CD4-positive, alpha-beta T cell treated with Interleukin-6 at 100 ng/mL for 8 hours (primary cell): ENCODE measurements around the gene ECT2L.

Experiments used
- DNase-seq: peaks from one replicate; pipeline ENCODE4 v3.0.0-alpha.2; 2020; ENCODE audit warnings: mixed read lengths, low spot score

ECT2L gene

DNA sequence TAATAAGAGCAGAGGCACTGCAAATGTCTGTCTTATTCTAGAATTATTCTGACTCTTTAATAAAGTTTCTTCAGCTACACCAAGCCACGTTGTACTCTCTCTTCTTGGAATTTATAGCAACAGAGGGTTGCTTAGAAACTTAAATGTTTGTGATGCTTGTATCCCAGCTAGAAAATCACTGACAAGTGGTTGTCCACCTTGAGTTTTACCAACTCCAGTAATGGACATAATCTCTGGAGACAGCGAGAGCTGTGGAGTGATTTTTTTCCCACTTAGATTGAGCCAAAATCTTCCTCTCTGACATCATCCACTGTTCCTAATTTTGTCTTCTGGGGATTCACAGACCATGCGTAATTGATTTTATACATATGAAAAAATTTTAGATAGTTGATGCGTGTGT, 8.0 kb downstream of the ECT2L start:
- no peak for DNase-seq

DNA sequence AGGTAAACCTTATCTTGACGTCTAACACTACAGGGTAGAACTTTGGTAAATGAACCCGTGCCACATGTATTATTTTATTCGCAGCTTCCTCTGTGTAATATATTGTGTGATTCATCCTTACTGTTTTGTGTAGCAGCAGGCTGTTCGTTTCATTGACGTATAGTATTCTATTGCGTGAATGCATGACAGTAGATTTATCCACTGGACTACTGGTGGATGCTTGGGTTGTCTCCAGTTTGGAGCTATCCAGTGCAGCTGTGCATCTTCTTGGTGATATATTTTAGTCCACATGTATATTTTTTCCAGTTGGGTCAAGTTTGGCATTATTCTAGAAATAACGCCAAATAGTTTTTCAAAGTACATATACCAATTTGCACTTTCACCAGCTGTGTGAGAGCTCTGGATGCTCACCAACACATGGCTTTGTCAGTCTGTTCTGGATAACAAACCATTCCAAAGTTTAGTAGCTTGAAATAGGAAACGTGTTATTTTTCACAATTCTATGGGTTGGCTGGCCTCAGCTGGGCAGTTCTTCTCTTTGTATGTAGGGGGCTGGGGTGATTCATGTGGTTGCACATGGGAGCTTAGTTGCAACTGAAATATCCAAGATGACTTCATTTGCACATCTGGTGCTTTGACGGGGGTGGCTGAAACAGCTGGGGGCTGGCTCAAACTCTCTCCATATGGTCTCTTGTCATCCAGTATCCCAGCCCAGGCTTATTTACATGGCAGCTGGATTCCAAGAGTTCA, 9.3 kb downstream of the ECT2L start:
- no peak for DNase-seq

DNA sequence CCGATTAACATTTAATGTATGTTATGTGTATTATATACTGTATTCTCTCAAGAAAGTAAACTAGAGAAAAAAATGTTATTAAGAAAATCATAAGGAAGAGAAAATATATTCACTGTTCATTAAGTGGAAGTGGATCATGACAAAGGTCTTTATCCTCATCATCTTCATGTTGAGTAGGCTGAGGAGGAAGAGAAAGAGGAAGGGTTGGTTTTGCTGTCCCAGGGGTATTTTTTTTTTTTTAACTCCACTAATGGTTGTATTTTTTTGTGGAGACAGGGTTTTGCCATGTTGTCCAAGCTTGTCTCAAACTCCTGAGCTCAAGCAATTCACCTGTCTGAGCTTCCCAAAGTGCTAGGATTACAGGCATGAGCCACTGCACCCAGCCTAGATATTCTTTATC, 11.0 kb downstream of the ECT2L start:
- DNase-seq: no peak

DNA sequence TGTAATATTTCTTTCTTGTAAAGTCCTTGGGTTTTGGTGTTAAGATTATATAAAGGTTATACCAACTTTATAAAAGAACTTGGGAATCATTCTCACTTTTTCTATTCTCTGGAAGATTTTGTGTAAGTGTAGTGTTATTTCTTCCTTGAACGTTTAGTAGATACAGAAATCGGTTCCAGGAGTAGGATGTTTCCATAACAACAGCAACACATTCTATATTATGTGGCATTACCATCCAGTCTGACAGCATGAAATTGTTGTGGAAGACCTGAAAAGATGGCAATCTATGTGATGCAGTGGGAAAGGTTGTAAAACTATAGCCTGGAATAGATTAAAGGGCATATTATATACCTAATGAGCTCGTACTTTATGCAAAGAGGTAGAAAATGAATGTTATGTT, 13.8 kb downstream of the ECT2L start:
- DNase-seq: no peak

DNA sequence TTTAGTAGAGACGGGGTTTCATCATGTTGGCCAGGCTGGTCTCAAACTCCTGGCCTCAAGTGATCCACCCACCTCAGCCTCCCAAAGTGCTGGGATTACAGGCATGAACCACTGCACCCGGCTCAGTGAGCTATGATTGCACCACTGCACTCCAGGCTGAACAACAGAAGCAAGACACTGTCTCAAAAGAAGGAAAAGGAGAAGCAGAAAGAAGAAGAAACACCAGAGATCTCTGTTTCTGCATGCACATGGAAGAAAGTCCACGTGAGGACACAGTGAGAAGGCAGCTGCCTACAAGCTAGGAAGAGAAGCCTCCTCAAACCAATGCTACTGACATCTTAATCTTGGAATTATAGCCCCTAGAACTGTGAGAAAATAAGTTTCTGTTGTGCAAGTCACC, 16.0 kb downstream of the ECT2L start:
- DNase-seq: no peak

DNA sequence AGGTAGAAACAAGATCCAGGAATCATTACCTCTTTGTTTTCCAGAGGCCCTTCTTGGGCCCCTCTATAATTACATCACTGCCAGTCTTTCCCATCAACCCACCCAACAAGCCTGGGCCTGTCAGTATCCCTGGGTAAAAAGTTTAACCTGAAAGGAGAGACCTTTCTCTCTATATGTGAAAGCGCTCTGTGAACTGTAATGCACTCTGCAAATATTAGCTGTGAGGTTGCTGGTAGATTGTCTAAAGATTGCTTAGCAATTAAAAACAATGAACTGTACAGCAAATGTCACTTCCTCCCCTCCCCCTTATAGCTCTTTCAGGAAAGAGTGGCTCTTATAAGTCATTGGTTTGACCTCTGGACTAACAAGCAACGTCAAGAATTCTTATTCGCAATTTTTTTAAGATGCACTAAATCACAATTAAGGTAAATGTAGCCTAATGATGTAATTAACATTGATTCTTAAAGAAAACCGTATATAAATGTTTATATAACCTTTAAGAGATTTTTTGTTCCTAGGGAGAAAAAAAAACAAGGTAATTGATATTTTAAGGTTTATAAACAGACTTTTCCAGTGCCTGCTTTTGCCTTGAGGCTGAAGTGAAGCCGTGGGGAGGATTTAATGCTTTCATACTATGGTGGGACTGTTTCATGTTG, 18.4 kb downstream of the ECT2L start:
- DNase-seq: no peak

DNA sequence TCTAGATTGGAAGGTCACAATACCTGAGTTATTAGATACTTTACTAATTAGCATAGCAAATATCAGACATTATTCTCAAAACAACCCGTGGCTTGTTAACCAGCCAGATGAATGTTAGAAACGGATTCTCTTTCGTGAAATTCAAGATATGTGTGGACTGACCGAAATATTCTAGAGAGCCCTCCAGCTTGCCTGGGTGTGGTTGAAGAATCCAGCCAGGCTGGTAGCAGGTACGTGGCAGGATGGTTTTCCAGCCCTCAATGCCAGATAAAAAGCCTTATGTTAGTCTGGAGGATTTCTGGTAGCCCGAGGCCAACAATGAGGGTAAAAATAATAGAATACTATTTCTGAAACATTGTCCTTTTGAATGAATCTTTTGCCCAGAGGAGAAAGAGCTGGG, 19.3 kb downstream of the ECT2L start:
- no peak for DNase-seq

DNA sequence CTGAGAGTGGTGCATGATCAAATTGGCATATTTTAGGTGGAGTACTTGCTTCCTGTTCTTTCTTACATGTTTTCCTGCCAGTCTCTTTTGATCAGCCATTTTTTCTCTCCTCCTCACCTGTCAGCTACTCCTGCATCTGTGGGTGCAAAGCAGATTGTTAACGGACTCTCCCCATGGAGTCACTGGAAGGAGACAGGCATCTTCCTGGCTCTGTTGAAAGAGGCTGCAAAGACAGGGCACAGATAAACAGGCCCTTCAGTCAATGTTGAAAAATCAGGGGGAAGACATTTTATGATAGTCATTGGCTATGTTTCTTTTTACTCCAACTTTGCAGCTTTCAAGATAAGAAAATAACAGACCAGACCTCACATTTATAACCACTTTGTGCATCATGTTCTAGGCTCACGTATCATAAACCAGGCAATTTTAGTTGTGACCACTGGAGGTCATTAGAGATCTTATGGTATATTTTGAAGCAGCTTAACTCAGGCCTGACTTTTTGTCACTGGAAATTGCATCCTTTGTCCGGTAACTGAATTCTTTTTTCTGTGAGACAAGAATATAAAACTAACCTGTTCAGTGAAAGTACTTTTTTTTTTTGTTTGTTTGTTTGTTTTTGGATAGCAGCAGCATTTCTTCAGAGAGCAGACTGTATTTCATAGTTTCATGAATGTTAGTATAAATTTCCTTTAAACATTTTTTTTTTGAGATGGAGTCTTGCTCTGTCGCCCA, 20.1 kb downstream of the ECT2L start:
- DNase-seq: peak; percentile 33

DNA sequence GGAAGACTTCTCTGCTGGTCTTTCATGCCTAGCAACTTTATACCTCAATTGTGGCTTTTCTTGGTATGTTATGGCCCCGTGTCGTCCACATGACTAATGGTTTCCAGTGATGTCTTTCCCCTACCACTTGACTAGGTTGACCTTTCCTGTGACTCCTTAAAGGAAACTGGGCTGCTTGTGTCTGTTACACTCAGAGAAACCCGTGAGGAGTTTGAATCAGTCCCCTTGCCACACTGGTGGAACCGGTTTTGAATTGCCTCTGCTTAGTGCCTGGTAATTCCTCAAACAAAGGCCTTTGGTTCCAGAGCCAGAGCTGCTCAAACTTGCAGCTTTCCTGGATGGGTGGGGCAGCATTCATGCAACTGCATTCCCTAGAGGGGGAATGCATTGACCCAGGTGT, 21.9 kb downstream of the ECT2L start:
- DNase-seq: no peak

DNA sequence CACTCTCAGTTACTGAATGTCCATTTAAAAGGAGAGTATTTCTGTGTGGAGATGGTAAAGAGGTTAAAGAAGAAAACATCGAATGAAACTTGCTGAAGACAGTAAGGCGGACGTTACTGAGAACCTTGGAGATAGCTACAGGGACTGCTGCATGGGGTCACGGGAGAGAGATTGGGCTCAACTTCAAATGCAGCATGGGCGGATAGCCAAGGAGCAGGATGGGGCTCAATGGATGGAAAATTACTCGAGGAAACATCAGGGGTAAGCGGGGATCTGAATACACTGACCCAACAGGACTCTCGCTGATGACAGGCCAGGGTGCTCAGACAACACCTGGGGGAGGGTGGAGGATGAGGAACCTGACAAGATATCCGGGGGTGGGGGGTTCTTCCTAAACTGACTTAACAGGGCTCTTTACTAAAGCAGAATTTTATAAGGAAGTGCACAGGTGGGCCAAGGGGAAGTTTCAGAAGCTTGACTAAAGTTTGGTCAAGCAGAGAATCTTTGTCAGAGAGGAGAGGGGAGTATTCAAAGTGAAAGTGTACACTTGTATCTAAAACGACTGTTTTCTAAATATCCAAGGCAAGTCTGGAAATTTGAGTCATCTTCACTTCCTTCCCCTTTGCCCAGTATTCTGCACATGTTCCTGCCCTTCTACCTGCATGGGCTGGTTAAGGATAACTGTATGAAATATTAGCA, 22.8 kb downstream of the ECT2L start:
- no peak for DNase-seq

DNA sequence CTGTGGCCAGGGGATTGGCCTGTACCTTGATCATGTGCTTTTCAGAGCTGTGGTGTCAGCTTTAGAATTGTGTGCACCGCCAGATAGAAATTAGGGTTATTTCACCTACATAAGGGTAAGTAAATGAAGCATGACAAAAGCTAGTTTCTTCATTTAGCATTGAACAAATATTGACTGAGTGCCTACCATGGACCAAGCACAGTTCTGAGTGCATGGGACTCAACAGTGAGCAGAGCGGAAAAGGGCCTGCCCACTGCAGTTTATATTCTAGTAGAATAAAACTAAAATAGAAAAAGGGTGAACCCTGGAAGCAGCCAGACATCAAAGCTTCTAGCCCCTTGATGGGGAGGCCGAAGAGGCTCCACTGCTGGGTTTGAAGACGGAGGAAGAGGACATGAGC, 25.6 kb downstream of the ECT2L start:
- DNase-seq: no peak

DNA sequence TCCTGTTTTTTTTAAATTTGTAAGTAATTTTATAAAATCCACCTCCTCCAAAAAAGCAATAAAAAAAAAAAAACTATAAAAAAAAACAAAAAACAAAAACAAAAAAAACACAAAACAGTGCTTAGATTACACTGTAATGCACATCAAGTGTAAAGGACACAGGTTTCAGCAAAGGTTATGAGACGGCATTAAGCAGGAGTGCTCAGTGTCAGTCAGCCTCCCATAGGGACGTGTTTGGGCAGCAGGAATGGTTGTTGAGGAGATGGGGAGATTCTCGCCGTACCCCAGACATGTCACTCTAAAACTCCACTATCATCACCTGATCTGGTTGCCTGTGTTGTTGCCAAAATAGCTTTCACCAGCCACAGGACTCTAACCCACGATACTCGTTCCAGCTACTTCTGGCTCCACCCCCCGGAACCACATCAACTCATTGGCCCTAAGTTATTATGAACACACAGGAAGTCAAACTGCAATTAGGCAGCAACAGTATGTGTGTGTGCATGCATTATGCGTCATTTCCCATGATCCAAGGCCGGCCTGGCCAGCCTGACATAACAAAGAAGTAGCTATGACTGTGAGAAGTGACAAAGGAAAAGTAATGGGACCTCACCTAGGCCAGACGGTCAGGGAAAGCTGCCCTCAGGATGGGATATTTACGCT, 28.7 kb downstream of the ECT2L start:
- no peak for DNase-seq

DNA sequence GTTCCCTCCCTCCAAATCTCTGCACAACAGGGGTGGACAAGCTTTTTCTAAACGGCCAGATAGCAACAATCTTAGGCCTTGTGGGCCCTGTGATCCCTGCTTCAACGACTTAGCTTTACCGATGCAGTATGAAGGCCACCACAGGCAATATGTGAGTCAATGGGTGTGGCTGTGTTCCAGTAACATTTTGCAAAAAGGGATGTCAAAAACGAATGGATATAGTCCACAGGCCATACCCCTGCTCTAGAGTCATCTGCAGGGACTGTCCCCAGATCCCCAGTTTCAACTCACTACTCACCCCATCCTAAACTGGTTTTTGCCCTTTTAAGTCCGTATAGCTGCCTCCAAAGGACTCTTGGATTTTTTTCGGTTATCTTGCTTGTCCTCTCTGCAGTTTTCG, 34.4 kb downstream of the ECT2L start:
- no peak for DNase-seq

DNA sequence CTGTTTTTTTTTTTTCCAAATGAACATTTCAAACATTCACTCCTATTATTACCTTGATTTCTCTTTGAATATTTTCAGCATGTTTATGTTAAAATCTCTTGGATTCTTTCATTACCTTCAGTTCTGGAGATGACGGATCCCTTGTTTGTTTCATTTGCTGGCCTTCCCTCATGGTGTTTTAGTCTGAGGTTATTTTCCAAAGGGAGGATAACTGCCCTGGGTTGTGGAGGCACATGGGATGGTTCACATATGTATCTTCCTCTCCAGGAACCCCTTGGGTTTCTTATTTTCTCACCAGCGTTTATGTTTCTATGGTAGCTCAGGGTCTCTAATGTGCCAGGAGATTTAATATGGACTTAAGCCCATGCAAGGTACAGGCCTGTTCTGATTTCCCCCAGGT, 36.3 kb downstream of the ECT2L start:
- no peak for DNase-seq

DNA sequence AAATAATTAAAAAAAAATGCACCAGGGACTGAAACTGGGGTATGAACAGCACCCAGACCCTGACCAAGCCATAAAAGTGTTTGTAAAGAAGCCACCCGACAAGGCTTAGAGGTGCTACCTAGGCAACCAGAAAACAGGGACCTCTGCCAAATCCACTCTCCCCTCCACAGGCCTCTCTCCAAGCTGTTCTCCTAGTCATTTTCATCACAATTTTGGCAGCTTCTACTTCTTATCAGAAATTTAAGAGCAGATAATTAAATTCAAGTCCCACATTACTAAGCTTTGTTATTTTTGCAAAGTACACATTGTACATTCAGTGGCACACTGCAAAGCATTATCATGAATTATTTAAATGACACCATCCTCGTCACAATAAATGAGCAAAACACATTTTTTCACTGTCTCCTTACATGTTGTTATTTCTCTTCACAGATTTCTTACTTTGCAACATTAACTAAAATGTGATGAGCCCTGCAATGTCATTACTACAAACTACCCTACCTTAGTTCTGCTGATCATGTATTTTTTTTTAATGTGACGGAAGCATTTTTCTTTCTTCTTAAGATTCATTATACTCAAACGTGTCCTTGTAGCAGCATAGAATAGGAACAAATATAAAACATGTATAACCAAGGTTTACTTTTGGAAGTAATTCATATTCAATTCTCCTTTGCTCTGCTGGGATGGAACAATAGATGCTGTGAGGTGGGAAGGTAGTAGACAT, 38.1 kb downstream of the ECT2L start:
- no peak for DNase-seq

DNA sequence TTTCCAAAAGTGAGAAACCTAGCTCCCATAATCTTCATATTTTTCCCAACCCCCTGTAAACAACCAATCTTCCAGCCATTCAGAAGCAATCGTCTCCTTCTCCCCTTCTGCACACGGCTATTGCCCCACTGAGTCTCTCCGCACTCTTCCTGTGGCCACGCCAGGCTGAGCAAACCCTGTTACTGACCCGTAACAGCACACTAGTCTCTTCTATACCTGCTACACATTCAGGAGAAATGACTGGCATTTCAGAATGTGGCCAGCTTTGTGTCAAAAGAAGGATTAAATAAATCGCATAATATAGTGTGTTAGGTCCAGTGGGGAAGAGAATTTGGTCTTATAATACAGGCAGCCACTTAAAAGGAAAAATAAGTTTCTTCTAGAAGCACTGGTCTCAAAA, 41.4 kb downstream of the ECT2L start:
- DNase-seq: no peak

DNA sequence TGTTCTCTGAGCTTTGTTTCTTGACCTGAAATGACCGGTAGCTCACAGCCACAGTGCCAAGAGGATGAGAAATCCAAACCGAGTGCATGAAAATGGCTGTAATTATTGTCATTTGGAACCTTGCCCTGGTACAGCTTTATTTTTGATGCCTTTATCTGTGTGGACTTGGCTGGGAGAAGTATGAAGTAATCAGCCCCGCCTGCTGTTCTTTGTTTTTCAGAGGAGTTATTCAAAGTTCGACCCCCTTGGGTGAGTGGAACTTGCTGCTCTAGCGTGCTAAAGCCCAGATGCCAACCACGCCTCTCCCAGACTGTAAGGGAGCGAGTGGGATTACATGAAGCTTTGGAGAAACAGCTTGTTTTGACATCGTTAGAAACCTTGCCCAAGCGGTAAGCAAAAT, 48.3 kb downstream of the ECT2L start:
- no peak for DNase-seq

DNA sequence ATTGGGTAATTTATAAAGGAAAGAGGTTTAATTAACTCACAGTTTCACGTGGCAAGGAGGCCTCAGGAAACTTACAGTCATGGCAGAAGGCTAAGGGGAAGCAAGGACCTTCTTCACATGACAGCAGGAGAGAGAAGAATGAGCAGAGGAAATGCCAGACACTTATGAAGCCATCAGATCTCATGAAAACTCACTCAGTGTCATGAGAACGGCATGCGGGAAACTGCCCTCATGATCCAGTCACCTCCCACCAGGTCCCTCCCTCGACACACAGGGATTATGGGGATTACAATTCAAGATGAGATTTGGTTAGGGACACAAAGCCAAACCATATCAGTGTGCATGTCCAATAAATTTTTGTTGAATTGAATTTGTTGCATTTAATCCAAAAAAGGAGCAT, 52.0 kb downstream of the ECT2L start:
- no peak for DNase-seq

DNA sequence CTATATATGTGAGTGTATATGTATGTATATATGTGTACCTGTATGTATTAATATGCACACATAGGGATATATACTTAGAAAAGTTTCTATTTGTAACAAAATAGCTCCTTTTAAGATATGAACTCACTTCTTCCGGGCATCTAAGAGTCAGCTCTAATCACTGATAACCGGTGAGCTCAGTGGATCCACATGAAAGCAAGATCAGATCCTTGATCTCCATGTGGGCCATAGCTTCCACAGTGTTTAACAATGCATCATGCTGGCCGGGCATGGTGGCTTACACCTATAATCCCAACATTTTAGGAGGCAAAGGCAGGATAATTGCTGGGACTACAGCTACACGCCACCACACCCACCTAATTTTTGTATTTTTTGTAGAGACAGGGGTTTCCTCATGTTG, 52.6 kb downstream of the ECT2L start:
- DNase-seq: no peak

DNA sequence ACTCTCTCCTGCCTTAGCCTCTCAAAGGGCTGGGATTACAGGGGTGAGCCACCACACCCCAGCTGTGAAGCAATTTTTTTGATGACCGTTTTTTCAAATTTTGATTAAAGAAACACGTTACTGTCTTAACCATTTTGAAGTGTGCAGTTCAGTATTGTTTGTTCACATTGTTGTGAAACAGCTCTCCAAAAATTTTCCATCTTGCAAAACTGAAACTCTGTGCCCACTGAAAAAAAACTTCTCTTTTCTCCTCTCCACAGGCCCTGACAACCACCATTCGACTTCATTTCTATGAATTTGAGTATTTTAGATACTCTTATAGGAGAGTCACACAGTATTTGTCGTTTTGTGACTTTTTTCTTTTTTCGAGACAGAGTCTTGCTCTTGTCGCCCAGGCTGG, 53.9 kb downstream of the ECT2L start:
- no peak for DNase-seq

DNA sequence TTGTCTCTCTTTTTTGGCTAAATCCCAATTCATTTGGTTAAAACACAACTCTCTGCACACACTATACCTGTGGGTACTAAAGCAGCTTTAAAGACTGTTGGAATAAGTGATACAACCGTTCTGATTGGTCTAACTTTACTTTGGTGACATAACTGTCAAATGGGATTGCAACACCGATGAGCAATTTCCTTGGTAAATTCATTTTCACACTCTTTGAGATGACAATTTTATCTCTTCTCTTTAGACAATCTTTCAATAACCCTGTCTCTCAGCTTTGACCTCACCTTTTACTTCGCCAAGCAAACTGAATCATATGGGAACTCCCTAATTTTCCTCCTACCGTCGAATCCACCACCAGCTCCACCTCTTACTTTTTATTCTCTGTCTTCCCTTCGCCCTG, 60.8 kb downstream of the ECT2L start:
- no peak for DNase-seq

DNA sequence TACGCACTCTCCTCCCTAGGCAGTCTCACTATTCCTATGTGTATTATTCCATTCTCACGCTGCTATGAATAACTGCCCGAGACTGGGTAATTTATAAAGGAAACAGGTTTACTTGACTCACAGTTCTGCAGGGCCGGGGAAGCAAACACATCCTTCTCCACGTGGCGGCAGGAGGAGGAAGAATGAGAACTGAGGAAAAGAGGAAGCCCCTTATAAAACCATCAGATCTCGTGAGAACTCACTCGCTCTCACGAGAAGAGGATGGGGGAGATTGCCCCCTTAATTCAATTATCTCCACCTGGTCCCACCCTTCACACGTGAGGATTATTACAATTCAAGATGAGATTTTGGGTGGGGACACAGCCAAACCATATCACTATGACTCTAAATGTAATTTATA, 61.9 kb downstream of the ECT2L start:
- no peak for DNase-seq
